Mesothelial cell of epicardium (in vitro differentiated cells): Measurements from ENCODE around the gene PNMA8C. TPM values are rescaled to one million over a fixed set of nuclear protein-coding genes. Genes with fewer than 3 reads are reported as not detected.
A peak's percentile ranks its signal among the peaks of the same experiment; 100 is the strongest.

Experiments
- DNase-seq, 2 experiments: peaks; one replicate each; pipeline ENCODE4 v3.0.0; 2021; ENCODE audit warnings: low spot score in 2 of 2; ENCODE audit not compliant: unreplicated experiment in 2 of 2
- H3K27ac Mint-ChIP-seq: 2 replicates; pipeline ENCODE4 v1.8.0; 2021; ENCODE audit warnings: mixed read lengths
- H3K27me3 Mint-ChIP-seq: 2 replicates; pipeline ENCODE4 v1.8.0; 2021; ENCODE audit warnings: low read depth, mixed read lengths
- H3K36me3 Mint-ChIP-seq: 2 replicates; pipeline ENCODE4 v1.8.0; 2021; ENCODE audit warnings: mixed read lengths
- H3K4me1 Mint-ChIP-seq: 2 replicates; pipeline ENCODE4 v1.8.0; 2021; ENCODE audit warnings: mixed read lengths
- H3K4me3 Mint-ChIP-seq: 2 replicates; pipeline ENCODE4 v1.8.0; 2021; ENCODE audit warnings: mild to moderate bottlenecking, moderate library complexity, mixed read lengths
- H3K9me3 Mint-ChIP-seq: 2 replicates; pipeline ENCODE4 v1.8.0; 2021; ENCODE audit warnings: mixed read lengths
- CTCF ChIP-seq: fragments of 200-600 bp; sonication (generic); IDR thresholded peaks from one replicate; pipeline ENCODE4 v1.5.0; 2021; ENCODE audit warnings: antibody characterized with exemption; ENCODE audit not compliant: unreplicated experiment
- total RNA-seq: library from RNA; stranded (reverse); gene quantifications from 3 replicates; pipeline ENCODE4 v1.2.1, GENCODE V29; 2021

Gene PNMA8C
- total RNA-seq, 1 donor from 2014 or later, result 0.49 TPM

- no peak overlapping the region for H3K27ac Mint-ChIP-seq
- H3K27me3 Mint-ChIP-seq, result no peaks in the 10 kb centered on the region
- peaks cover 10% of the 10 kb centered on the region for H3K4me1 Mint-ChIP-seq
Measured at GRCh38 chr19:46452186-46452585, 23.4 kb upstream of the PNMA8C start.

GRCh38 chr19:46451352-46451751, 22.6 kb upstream of the PNMA8C start:
- Mint-ChIP-seq H3K27ac (peak overlapping the region; percentile 12), H3K36me3 (peaks cover 3% of the 10 kb centered on the region), H3K9me3 (peaks cover 8% of the 10 kb centered on the region), H3K4me1 (peaks cover 9% of the 10 kb centered on the region), H3K27me3 (no peaks in the 10 kb centered on the region), H3K4me3 (no peak overlapping the region)
- no peak for TF ChIP-seq CTCF
- DNase-seq, result no peak

More at GRCh38 chr19:46452186-46452585, 23.4 kb upstream of the PNMA8C start:
- TF ChIP-seq CTCF, result no peak
- DNase-seq, result no peak
- peaks cover 3% of the 10 kb centered on the region for H3K36me3 Mint-ChIP-seq
- peaks cover 8% of the 10 kb centered on the region for H3K9me3 Mint-ChIP-seq
- H3K4me3 Mint-ChIP-seq, result no peak overlapping the region

- no peak for DNase-seq
- no peak overlapping the region for H3K27ac Mint-ChIP-seq
- H3K4me3 Mint-ChIP-seq, result no peak overlapping the region
- H3K36me3 Mint-ChIP-seq, result peaks cover 3% of the 10 kb centered on the region
- no peaks in the 10 kb centered on the region for H3K27me3 Mint-ChIP-seq
- peaks cover 6% of the 10 kb centered on the region for H3K4me1 Mint-ChIP-seq
- no peak for TF ChIP-seq CTCF
- peaks cover 8% of the 10 kb centered on the region for H3K9me3 Mint-ChIP-seq
Measured at GRCh38 chr19:46450737-46451136, 22.0 kb upstream of the PNMA8C start.

GRCh38 chr19:46449228-46449627, 20.5 kb upstream of the PNMA8C start:
- no peak for DNase-seq
- Mint-ChIP-seq H3K27me3 (no peaks in the 10 kb centered on the region), H3K4me3 (no peak overlapping the region), H3K9me3 (peaks cover 8% of the 10 kb centered on the region), H3K36me3 (peaks cover 3% of the 10 kb centered on the region), H3K4me1 (peaks cover 6% of the 10 kb centered on the region), H3K27ac (no peak overlapping the region)
- no peak for TF ChIP-seq CTCF

GRCh38 chr19:46448601-46449000, 19.9 kb upstream of the PNMA8C start:
- Mint-ChIP-seq H3K4me1 (peaks cover 4% of the 10 kb centered on the region), H3K27me3 (no peaks in the 10 kb centered on the region), H3K27ac (no peak overlapping the region), H3K9me3 (peaks cover 8% of the 10 kb centered on the region), H3K36me3 (peaks cover 3% of the 10 kb centered on the region), H3K4me3 (no peak overlapping the region)
- DNase-seq, result no peak
- TF ChIP-seq CTCF, result no peak

- no peak for TF ChIP-seq CTCF
- DNase-seq, result no peak
- Mint-ChIP-seq H3K27ac (peak overlapping the region; percentile 76), H3K4me3 (no peak overlapping the region), H3K9me3 (peaks cover 8% of the 10 kb centered on the region), H3K27me3 (no peaks in the 10 kb centered on the region), H3K4me1 (peaks cover 9% of the 10 kb centered on the region), H3K36me3 (peaks cover 3% of the 10 kb centered on the region)
Measured at GRCh38 chr19:46447824-46448223, 19.1 kb upstream of the PNMA8C start.
